ENCODE results near the gene PROSER3.
A peak's percentile ranks its signal among the peaks of the same experiment; 100 is the strongest.

PROSER3 gene

GRCh38 chr19:35718345-35719041 lies 39.5 kb upstream of the PROSER3 start:
- Histone ChIP-seq H3K36me3 (ENCODE audit: insufficient read depth) (no peaks in the 10 kb centered on the region), H3K27me3 (ENCODE audit: insufficient read depth, low read depth) (peaks cover 9% of the 10 kb centered on the region; the same call in 1 of the 2 replicates), H3K79me2 (ENCODE audit: insufficient read depth, low read depth) (peaks cover 21% of the 10 kb centered on the region), H3K27ac (peak overlapping the region; percentile 62; the same call in 1 of the 2 replicates), H3K4me1 (ENCODE audit: low read depth, poor library complexity, severe bottlenecking) (peaks cover 15% of the 10 kb centered on the region), H4K20me1 (ENCODE audit: insufficient read depth) (no peaks in the 10 kb centered on the region), H3K4me2 (peak overlapping the region; percentile 74), H2AFZ (ENCODE audit: low read depth) (no peak overlapping the region), H3K9ac (peak overlapping the region; percentile 91), H3K4me3 (IDR thresholded peaks at IDR 0.05; ENCODE audit: insufficient read depth, low read depth, low read length) (no peak overlapping the region)
- TF ChIP-seq CTCF (conservative IDR thresholded peaks at IDR 0.05; ENCODE audit: low read depth, low read length), result no peak

- no peaks in the 10 kb centered on the region for H4K20me1 ChIP-seq (ENCODE audit: insufficient read depth)
- peaks cover 15% of the 10 kb centered on the region for H3K4me1 ChIP-seq (ENCODE audit: low read depth, poor library complexity, severe bottlenecking)
- no peak for TF ChIP-seq CTCF (conservative IDR thresholded peaks at IDR 0.05; ENCODE audit: low read depth, low read length)
- H3K27ac ChIP-seq, result no peak overlapping the region
- H3K9ac ChIP-seq, result peak overlapping the region; percentile 91; the same call in 1 of the 2 replicates
- H3K4me2 ChIP-seq, result peak overlapping the region; percentile 74
- H3K27me3 ChIP-seq (ENCODE audit: insufficient read depth, low read depth), result no peaks in the 10 kb centered on the region; the same call in 1 of the 2 replicates
- H3K79me2 ChIP-seq (ENCODE audit: insufficient read depth, low read depth), result peaks cover 21% of the 10 kb centered on the region
- no peaks in the 10 kb centered on the region; the same call in 1 of the 2 replicates for H3K36me3 ChIP-seq (ENCODE audit: insufficient read depth)
- H2AFZ ChIP-seq (ENCODE audit: low read depth), result no peak overlapping the region
- H3K4me3 ChIP-seq (IDR thresholded peaks at IDR 0.05; ENCODE audit: insufficient read depth, low read depth, low read length), result no peak overlapping the region
Observed at GRCh38 chr19:35719402-35720162, 38.4 kb upstream of the PROSER3 start.

GRCh38 chr19:35720163-35720524 lies 37.8 kb upstream of the PROSER3 start:
- H2AFZ ChIP-seq (ENCODE audit: low read depth), result no peak overlapping the region
- peaks cover 21% of the 10 kb centered on the region for H3K79me2 ChIP-seq (ENCODE audit: insufficient read depth, low read depth)
- no peak overlapping the region for H3K27ac ChIP-seq
- H3K27me3 ChIP-seq (ENCODE audit: insufficient read depth, low read depth), result no peaks in the 10 kb centered on the region
- H3K36me3 ChIP-seq (ENCODE audit: insufficient read depth), result no peaks in the 10 kb centered on the region; the same call in 1 of the 2 replicates
- H3K4me3 ChIP-seq (IDR thresholded peaks at IDR 0.05; ENCODE audit: insufficient read depth, low read depth, low read length), result no peak overlapping the region
- H3K9ac ChIP-seq, result no peak overlapping the region
- no peaks in the 10 kb centered on the region for H4K20me1 ChIP-seq (ENCODE audit: insufficient read depth)
- no peak overlapping the region for H3K4me2 ChIP-seq
- no peak for TF ChIP-seq CTCF (conservative IDR thresholded peaks at IDR 0.05; ENCODE audit: low read depth, low read length)
- peaks cover 15% of the 10 kb centered on the region for H3K4me1 ChIP-seq (ENCODE audit: low read depth, poor library complexity, severe bottlenecking)

- no peak for TF ChIP-seq CTCF (conservative IDR thresholded peaks at IDR 0.05; ENCODE audit: low read depth, low read length)
- Histone ChIP-seq H4K20me1 (ENCODE audit: insufficient read depth) (no peaks in the 10 kb centered on the region), H3K36me3 (ENCODE audit: insufficient read depth) (no peaks in the 10 kb centered on the region; the same call in 1 of the 2 replicates), H3K4me2 (no peak overlapping the region), H3K27ac (no peak overlapping the region), H3K4me3 (IDR thresholded peaks at IDR 0.05; ENCODE audit: insufficient read depth, low read depth, low read length) (no peak overlapping the region), H3K79me2 (ENCODE audit: insufficient read depth, low read depth) (peaks cover 21% of the 10 kb centered on the region), H3K9ac (no peak overlapping the region), H3K4me1 (ENCODE audit: low read depth, poor library complexity, severe bottlenecking) (peaks cover 15% of the 10 kb centered on the region), H2AFZ (ENCODE audit: low read depth) (no peak overlapping the region), H3K27me3 (ENCODE audit: insufficient read depth, low read depth) (no peaks in the 10 kb centered on the region)
Observed at GRCh38 chr19:35720648-35721047, 37.3 kb upstream of the PROSER3 start.

All from KMS-11 (cell line).